GM12801 (cell line): ENCODE measurements around the gene ADAM15.

Experiments used
- CTCF ChIP-seq: IDR thresholded peaks from one replicate; pipeline ENCODE4 v1.5.1; 2011; ENCODE audit warnings: control low read depth; ENCODE audit not compliant: insufficient read length; ENCODE audit errors: extremely low read depth

Gene ADAM15

GRCh38 chr1:155079487-155080311 lies 28.6 kb downstream of the ADAM15 start:
- no peak for TF ChIP-seq CTCF

- TF ChIP-seq CTCF = no peak
Observed at GRCh38 chr1:155080312-155081228, 29.5 kb downstream of the ADAM15 start.

- TF ChIP-seq CTCF = no peak
Observed at GRCh38 chr1:155081472-155082300, 30.6 kb downstream of the ADAM15 start.

GRCh38 chr1:155082301-155083051 lies 31.4 kb downstream of the ADAM15 start:
- no peak for TF ChIP-seq CTCF

- no peak for TF ChIP-seq CTCF
Observed at GRCh38 chr1:155083052-155083541, 32.0 kb downstream of the ADAM15 start.

GRCh38 chr1:155083865-155084721 lies 33.0 kb downstream of the ADAM15 start:
- TF ChIP-seq CTCF = no peak
